NAMALWA (cell line): Measurements from ENCODE around the gene GRIN2B.

Source experiments
- DNase-seq: peaks from one replicate; pipeline ENCODE4 v3.0.0-alpha.2; 2015; ENCODE audit warnings: low spot score

GRIN2B gene

DNA sequence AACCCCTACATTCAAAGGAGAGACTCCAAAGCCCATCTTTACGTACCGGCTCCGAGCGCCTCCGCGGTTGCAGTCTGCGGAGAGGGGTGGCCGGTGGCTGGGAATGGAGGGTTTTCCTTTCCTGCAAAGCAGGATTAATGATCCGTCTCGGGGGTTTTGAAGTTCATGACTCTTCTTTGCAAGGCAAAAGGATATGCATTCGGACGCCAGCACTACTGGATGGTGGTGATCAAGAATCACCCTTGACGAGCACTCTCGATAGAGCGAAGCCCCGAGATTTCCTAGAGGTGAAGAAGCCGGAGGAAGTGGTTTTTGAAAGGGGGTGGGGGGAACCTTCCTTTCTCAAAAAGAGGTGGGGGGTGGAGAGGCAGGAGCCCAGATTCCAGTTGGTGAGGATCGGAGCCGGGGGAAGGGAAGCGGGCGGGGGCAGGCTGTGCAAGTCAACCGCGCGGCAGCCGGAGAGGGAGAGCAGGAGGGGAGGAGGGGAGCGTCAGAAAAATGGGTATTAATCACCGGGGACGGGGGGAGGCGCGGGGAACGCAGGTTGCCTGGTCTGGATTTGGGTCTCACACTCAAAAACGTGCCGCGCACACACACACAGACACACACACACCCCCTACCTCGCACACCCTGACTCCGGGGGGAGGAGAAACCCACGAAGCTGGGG is at the start of gene GRIN2B:
GRIN2B (minus strand) TSS at position 307 of the 667 bp plus-strand sequence. CDS start 115,394 bp downstream, outside the sequence.
- DNase-seq = no peak

DNA sequence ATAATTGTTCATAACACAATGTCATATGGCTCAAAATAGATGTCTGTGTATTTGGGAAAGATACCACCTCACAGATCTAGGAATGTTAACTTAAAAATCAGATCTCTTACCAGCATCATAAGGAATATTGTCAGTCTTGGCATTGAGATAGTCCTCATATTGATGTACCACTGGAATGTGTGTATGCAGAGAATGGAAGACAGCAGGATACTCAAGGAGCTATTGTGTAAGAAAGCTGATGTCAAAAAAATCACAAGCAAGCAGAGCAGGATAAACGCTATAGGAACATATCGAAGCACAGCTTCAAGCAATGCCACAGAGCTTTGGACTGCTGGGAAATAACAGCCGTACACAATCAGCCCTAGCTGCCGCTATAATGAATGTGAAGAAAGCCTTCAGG is 45.1 kb upstream of the GRIN2B start:
- no peak for DNase-seq

DNA sequence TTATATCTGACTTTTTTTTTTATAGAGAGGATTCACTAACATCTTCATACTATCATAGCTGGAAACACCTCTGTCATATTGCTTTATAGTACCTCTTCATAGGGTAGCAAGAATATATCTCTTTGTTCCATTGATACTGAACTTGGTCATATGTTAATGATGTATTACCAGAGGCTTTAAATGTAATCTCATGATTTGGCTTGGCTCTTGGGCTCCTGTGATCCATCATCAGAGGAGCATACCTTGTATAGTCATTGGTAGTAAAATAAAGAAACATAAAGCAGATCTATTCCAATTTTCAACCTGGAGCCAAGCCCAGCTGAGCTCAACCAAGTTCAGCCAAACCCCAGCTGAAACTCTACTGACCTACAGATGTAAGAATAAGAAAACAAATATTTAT is 43.2 kb upstream of the GRIN2B start:
- no peak for DNase-seq

DNA sequence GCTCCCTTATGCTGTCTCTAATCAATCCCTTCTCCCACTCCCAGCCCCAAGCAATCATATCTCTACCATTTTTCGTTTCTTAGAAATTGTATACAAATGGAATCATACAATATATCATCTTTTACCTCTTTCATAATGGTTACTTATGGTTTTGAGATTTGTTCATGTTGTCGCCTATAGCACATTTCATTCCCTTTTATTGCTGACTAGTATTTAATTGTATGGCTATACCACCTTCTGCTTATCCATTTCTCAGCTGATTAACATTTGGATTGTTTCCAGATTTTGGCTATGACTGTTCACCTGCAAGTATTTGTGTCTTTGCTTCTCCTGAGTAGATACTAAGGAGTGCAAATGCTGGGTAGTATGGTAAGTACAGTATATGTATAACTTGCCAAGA is 36.7 kb upstream of the GRIN2B start:
- DNase-seq = no peak

DNA sequence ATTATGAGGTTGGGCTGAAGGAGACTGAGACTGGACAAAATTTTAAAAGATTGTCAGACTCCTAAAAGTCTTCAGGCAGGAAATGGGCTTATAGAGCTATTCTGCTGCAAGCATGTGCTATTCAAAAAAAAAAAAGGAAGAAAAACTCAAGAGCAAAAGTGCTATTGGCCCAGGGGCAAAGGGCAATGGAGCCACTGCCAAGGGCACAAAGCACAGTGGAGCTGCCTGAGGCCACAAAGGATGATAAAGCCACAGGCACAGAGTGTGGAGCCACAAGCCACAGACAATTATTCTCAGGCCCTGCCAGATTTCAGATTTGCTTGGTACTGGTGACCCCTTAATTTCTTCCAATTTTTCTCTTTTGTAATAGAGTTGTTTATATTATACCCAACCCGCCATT is 29.6 kb upstream of the GRIN2B start:
- no peak for DNase-seq

DNA sequence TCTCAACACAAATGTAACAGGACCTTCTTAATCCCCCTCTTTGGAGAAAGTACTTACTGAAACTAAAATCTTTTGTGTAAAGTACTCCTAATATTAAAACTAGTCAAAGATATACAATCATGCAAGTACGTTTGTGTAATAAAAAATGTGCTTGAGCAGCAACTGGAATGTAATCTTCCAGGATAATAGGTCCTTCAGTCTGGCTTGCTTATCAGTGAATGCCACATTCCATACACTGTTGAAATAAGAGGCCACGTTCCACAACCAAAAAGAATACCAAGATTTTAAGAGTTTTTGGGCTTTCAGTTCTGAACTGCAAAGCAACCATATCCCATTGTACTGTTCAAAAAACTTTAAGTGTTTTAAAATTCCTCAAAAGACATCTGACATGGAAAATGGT is 26.2 kb upstream of the GRIN2B start:
- no peak for DNase-seq

DNA sequence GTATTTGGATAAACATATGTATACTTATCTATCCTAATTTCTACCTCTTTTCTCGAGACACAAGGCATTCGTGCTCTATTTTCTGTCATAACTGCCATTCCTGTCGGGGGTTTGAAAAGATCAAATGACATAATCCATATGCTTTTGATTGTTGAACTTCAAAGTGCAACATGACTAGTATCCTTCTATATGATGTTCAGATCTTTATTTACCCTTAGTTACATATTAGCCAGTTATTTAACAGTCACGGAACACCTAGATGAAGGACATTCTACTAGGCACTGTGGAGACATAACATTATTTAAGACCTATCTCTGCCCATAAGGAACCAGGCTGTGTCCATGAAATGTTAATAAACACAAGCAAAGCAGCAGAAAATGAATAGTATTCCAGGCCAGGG is 11.2 kb upstream of the GRIN2B start:
- DNase-seq = no peak

DNA sequence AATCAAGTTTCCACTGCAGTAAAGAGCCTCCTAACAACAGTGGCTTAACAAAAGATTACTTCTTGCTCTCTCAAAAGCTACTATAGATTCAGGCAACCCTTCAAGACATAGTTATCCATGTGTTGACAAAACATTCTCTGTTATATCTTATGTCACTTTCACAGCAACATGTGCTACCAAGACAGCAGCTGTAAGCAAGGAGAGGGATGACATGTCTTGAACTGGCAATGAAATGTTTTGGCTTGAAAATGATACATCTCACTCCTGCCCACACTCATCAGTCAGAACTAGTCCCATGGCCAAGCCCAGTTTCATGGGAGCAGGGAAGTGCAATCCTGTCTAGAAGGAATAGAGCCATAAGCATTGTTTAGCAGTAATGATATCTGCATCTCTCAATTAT is 10.7 kb upstream of the GRIN2B start:
- DNase-seq = no peak

DNA sequence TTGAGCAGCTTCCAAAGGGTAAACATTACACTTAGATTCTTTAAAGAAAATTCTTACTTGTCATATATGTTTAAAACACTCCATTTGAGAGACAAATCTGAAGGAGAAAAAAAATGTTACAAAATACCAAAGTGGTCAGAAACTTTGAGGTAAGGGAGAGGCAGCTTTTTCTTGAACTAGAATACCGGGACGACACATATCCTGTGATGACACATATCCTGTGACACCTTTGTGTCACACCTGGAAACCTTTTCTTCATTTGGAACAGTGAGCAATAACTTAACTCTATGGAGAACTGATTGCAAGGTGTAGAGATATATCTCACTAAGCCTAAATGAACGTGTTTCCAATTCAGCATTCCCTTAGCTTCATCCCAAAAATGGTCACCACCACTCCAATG is 4.6 kb upstream of the GRIN2B start:
- no peak for DNase-seq

DNA sequence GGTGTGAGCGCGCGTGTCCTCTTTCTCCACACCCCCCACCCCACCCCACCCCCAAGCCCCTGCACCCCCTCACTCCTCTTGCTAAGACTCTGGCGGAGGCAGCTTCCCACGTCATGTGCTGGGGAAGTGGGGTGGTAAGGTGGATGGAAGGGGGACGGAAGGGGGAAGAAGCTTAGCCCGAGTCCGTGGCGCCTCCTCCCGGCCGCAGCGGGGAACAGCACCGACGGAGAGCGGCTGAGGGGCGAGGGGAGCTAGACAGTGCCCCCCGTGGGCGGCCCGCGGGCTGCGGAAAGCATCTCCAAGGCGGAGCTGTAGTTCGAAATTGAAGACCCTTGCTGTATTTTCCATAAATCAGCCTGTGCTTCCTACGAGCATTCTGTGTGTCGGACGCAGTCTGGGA is 588 bp upstream of the GRIN2B start:
- DNase-seq = no peak

DNA sequence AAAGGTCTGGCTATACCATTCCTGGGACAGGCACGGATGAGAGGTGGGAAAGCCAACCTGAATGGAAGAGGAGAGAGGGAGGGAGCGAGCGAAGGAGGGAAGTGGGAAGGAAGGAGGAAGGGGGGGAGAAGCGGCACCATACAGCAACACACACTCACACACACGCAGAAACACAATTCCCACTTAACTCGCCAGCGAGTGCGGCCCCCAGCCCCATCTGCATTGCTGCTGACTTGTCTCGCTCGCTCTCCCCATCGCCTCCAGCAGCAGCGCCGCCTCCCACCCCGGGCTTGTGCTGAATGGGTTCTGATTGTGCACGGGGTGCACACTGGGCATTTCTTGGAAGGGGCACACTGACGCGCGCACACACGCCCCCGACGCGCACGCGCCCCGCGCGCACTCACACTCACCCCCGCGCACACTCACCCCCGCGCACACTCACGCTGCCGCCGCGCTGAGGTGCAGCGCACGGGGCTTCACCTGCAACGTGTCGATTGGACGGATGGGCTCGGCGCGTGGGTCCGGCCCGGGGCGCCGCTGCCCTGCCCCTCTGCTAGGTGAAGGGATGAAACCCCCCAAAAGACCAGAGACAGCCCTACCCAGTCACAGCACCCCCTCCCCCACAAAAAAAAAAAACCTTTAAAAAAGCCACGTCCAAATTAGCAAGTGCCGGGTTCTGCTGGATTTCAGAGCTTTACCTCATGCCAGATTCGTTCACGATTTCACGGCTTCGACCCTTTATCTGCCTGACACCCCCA is 685 bp downstream of the GRIN2B start:
- DNase-seq = no peak

DNA sequence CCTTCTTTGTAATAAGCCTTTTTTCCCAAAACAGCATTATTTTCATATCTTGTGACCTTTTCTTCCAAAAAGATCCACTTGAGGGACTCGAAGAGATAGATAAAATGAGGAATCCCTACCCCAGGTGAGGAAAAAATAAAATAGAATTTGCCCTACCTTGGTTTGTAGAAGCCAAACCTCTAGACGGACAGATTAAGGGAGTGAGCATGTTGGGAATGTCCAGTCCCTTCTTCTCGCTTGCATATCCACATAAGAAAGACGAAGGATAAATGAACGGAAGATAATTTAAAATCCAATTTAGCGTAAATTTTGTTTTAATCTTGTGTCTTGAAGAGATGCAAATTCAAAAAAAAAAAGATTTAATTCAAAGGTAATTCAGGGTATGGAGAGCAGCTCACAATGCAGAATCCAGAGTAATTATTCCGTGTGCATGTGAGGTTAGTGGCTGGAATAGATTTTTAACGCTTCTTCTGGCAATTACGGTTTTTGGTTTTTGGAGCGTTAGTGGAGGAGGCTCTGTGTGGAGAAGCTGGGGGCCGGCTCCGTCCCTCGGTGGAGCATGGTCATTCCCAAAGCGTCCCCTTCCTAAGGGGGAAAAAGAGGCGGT is 1.5 kb downstream of the GRIN2B start:
- DNase-seq = no peak

DNA sequence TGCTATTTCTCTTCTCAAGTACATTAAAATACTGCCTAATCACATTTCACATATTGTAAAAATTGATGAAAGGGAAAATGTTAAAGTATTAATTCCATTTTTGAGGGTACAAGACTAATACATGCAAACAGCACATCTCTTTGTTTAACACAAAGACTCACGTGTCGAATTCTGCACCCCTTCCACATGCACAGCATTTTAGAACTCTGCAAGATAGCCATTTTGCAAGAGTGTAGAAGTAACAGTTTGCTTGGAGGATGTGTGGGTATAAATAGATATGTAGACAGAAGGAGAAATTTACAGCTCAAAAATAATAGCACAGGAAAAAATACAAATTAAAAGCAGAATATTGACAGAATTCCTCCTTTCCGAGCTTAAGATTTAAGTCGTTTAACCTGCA is 2.5 kb downstream of the GRIN2B start:
- no peak for DNase-seq

DNA sequence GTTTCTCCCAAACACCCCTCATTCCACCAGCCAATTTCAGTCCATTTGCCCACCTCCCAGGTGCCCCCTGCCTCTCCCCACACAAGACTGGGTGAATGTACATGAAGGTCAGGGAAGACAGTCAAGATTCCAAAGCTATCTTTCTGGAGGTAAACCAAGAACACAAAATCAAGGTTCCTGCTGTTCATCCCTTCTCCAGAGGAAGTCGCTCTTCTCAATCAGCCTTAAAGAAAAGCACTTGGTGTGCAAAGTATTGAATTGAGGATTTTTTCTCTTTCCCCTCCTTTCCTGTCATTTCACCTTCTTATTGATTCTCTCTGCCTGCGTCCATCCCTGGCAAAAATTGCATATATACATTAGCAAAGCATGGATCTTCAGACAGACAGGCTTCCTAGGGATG is 4.5 kb downstream of the GRIN2B start:
- no peak for DNase-seq

DNA sequence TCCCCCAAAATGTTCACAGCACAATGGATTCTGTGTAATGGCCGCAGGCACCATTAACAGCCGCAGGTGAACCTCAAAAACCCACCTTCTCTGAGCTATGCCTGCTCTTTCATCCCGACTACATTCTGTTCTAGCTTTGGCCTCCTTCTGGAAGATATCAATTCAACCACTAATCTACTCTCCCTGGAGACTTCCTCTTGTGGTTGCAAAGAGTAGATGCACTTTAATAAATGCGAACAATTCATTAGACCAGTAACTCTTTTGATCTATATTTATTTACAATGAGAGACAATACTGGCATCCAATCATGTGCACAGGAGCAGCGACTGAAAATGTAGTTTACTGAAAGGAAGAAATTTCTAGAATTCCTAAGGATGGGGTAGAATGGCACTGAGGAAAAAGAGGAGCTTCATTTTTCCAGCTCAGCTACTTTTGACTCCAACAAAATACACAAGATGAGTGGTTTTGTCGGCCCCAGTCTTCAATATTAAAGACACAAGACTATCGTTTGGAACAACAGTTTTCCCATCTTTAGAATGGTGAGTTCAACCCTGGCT is 5.3 kb downstream of the GRIN2B start:
- DNase-seq = peak; percentile 9

DNA sequence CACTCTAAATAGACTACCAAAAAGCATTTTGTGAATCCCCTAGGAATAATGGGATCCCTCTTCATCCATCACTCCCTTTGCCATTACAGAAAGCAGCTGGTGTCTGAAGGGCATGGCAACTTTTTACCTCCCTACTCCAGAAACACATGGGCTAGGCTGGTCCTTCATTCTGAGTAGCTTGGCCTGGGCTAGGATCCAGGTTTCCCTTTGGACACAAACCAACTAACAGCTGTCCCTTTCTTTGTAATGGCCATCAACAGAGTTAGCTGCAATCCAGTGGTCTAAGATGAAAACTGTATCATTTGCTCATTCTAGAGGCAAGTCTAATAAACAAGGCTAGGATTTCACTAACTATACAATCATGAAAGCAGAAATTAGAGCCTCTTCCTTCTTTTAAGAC is 7.4 kb downstream of the GRIN2B start:
- no peak for DNase-seq

DNA sequence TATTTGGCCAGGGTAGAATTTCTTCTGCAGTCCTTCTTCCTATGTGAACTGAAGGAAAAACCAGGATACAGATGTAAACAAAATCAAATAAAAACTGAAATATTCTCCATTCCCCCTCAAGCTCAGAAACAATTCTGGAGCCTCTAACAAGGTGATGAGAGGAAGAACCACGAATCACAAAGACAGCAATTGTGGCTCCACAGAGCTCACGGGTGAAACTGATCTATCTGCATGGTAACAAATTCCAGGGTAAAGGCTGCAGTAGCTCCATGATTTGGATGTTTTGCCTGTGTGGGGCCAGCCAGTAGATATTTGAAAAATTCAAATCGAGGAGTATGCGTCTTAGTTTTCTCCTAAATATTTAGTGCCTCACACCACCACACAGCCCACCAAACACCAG is 10.6 kb downstream of the GRIN2B start:
- DNase-seq = no peak

DNA sequence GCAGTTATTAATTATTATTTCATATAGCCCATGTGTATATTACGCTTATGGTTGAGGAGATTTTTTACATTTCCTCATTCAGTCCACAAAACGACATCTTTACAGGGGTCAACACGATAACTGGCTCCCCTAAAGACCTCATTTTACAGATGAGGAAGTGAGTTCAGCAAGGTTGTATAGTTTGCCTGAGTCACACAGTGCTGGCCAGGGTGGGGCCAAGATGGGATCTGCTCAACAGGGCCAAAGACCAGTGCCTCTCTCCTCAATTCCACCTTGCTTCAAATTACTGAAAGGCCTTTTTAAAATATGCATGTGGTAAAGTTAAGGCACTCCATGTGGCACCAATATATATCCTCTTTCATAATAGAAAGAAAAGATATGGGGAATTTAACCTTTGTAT is 13.1 kb downstream of the GRIN2B start:
- DNase-seq = no peak

DNA sequence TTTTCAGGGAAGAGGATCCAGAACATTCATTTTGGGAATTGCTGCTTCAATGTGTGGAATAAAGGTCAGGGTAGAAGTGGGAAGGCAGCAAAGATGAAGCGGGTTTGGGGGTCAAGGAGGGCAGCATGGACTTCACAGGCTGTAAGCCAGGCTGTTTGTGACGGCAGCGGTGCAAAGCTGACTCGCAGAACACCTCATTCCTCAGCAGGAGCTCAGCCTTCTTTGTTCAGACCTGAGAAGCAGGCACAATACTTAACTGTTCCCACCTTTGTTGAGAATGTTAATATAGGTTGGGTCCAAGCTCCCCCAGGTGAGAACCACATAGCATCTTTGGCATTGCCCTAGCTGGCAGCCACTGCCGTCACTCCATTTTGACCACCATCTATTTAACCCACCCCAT is 16.7 kb downstream of the GRIN2B start:
- DNase-seq = no peak

DNA sequence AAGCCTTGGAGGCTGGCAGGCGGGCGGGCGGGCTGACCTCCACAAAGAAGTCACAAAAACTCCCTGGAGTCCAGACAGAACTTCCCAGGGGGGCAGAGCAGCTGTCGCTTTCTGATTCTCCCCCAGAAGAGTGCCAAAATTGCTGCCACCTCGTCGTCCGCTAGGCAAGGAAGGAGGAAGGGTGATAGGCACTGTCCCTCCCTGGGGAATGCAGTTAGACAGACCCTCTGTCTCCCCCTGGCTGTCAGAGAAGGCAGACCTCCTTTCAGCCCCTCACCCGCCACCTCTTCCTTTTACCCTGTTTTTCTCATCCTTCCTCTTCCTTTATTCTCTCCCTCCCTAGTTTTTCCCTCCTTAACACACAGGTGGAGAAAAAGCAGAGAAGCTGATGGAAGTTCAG is 18.7 kb downstream of the GRIN2B start:
- DNase-seq = peak; percentile 43

DNA sequence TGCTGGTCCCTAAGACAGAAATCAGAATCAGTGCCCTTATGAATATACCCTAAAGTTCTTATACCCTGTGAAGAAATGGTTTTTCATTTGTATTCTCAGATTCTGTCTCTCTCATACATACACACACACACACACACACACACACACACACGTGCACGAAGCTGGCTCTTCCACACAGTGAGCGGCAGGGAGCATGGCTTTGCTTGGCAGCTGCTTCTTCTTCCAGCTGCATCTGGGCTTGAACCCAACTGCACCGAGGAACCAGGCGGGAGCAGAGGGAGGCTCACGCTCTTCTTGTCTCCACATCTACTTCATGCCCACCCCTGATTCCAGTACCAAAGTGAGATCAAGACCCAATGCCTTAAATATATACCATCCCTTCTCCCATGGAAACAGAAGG is 19.4 kb downstream of the GRIN2B start:
- DNase-seq = no peak

DNA sequence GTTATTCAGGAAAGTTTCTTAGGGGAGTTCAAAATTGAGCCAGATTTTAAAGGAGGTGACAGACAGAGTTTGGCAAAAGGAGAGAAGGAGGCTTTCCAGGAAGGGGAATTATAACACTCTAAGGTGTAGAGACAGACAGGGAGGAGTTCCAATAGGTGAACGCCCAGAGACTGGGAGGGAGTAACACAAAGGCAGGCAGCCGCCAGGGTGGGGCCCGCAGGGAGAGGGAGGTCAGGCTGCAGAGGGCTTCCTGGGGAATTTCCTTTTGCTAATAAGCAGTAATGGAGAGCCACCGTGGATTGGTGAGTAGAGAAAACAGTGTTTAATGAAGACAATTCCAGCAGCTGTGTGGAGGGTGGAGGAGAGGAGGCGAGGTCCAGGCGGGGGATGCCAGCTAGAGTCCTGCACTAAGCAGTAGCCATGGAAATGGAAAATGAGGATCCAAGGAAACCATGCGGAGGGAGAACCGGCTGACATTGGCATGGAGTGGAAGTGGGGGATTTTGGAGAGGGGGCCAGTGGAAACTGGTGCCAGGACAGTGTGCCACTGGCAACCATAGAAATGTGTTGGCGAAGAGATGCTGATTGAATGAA is 22.2 kb downstream of the GRIN2B start:
- DNase-seq = no peak

DNA sequence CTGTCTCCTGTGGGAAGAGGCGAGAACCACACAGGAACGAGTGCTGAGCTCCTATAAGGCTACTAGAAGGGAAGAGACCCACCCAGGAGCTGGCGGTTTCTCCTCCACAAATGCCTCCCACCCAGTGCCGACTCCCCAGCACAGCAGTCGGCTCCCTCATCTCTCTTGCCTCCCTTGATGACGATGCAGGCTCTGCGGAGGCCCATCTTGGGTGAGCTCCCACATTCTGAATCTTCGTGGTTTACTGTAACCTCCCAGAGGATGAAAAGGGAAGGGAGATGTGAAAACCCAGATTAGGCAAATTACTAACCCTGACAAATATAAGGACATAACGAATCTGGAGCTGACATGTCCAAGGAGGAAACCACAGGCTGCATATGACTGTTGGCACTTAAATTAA is 23.8 kb downstream of the GRIN2B start:
- DNase-seq = no peak
